Endothelial cell of umbilical vein (primary cell): Measurements from ENCODE around the gene TTC13.

Experiments used
- CTCF ChIP-seq, 2 donors: IDR thresholded peaks; 1 replicate in 1 of 2; 2 replicates in 1 of 2; pipeline ENCODE4 v1.5.1; 2011; ENCODE audit warnings: low read length in 2 of 2, mild to moderate bottlenecking in 2 of 2, moderate library complexity in 2 of 2, control low read depth in 1 of 2, inconsistent platforms in 1 of 2, low read depth in 1 of 2; ENCODE audit not compliant: insufficient read depth in 1 of 2; ENCODE audit errors: extremely low read depth in 1 of 2
- EZH2 ChIP-seq: IDR thresholded peaks from 2 replicates; pipeline ENCODE4 v1.6.1; 2012; ENCODE audit warnings: borderline replicate concordance, low read depth, mild to moderate bottlenecking, moderate library complexity, low read length, inconsistent platforms; ENCODE audit not compliant: severe bottlenecking
- MAX ChIP-seq: IDR thresholded peaks from 2 replicates; pipeline ENCODE4 v1.6.1; 2011; ENCODE audit not compliant: insufficient read depth, insufficient read length
- MYC ChIP-seq: IDR thresholded peaks from one replicate; pipeline ENCODE4 v1.6.1; 2011; ENCODE audit warnings: mild to moderate bottlenecking, low read depth, low read length
- POLR2A ChIP-seq: IDR thresholded peaks from 2 replicates; pipeline ENCODE4 v1.6.1; 2012; ENCODE audit warnings: low read depth, mild to moderate bottlenecking, control low read depth, low read length

- no peak for TF ChIP-seq EZH2
- TF ChIP-seq CTCF (IDR thresholded peaks at IDR 0.05; ENCODE audit: extremely low read depth in 1 of 2, insufficient read depth in 1 of 2, low read depth in 1 of 2, low read length in 2 of 2) = no peak
- TF ChIP-seq MAX = no peak
- TF ChIP-seq POLR2A = no peak
- TF ChIP-seq MYC = no peak
These were observed 5.2 kb upstream of the TTC13 start for GRCh38 chr1:230983811-230984210.
